Neural cell (in vitro differentiated cells): Measurements from ENCODE around the gene BRF1. TPM values are rescaled to one million over a fixed set of nuclear protein-coding genes. Genes with fewer than 3 reads are reported as not detected.

Source experiments
- H2AFZ ChIP-seq: fragments of 200-600, 300-800 bp; sonication (generic), shearing (Covaris generic); 2 replicates; pipeline ENCODE4 v1.6.0; 2014; ENCODE audit warnings: low read depth, mild to moderate bottlenecking, antibody characterized with exemption, low read length, moderate library complexity
- H3F3A ChIP-seq: fragments of 200-600 bp; shearing (Covaris generic); 2 replicates; pipeline ENCODE4 v1.6.1; 2016; ENCODE audit warnings: mild to moderate bottlenecking, moderate library complexity, mixed read lengths, antibody characterized with exemption, low read length; ENCODE audit not compliant: insufficient read depth, poor library complexity, severe bottlenecking
- H3K27ac ChIP-seq: fragments of 200-600, 300-800 bp; sonication (generic), shearing (Covaris generic); 2 replicates; pipeline ENCODE4 v1.5.1; 2014; ENCODE audit warnings: mild to moderate bottlenecking, low read length, moderate library complexity
- H3K27me3 ChIP-seq: fragments of 300-800, 200-600 bp; sonication (generic), shearing (Covaris generic); 2 replicates; pipeline ENCODE4 v1.6.0; 2014; ENCODE audit warnings: mild to moderate bottlenecking, low read depth, low read length, moderate library complexity; ENCODE audit not compliant: insufficient read depth
- H3K36me3 ChIP-seq: fragments of 300-800, 200-600 bp; sonication (generic), shearing (Covaris generic); 2 replicates; pipeline ENCODE4 v1.5.1; 2014; ENCODE audit warnings: mild to moderate bottlenecking, antibody characterized with exemption, low read length, moderate library complexity; ENCODE audit not compliant: insufficient read depth
- H3K4me2 ChIP-seq: fragments of 300-800, 200-600 bp; sonication (generic), shearing (Covaris generic); 2 replicates; pipeline ENCODE4 v1.6.0; 2014; ENCODE audit warnings: mild to moderate bottlenecking, low read length
- H3K4me3 ChIP-seq: fragments of 300-800, 200-600 bp; sonication (generic), shearing (Covaris generic); 2 replicates; pipeline ENCODE4 v1.5.1; 2014; ENCODE audit warnings: mild to moderate bottlenecking, low read length, moderate library complexity
- H3K79me2 ChIP-seq: fragments of 200-600 bp; shearing (Covaris generic); replicated peaks from 2 replicates; pipeline ENCODE4 v1.6.0; 2014; ENCODE audit warnings: mild to moderate bottlenecking, low read length, moderate library complexity; ENCODE audit not compliant: insufficient read depth
- H3K9ac ChIP-seq: fragments of 300-800, 200-600 bp; sonication (generic), shearing (Covaris generic); 2 replicates; pipeline ENCODE4 v1.6.1; 2016; ENCODE audit warnings: mild to moderate bottlenecking, low read length, mixed read lengths
- H3K9me2 ChIP-seq: fragments of 200-600 bp; shearing (Covaris generic); 2 replicates; pipeline ENCODE4 v1.6.1; 2016; ENCODE audit warnings: mild to moderate bottlenecking, low read length, mixed read lengths; ENCODE audit not compliant: insufficient read depth
- H3K9me3 ChIP-seq: fragments of 200-600, 300-800 bp; sonication (generic), shearing (Covaris generic); 2 replicates; pipeline ENCODE4 v1.6.1; 2016; ENCODE audit warnings: mild to moderate bottlenecking, mixed run types, low read length, moderate library complexity, mixed read lengths
- H4K20me1 ChIP-seq: fragments of 200-600 bp; shearing (Covaris generic); 2 replicates; pipeline ENCODE4 v1.6.1; 2016; ENCODE audit warnings: mild to moderate bottlenecking, mixed run types; ENCODE audit not compliant: insufficient read depth
- CTCF ChIP-seq: fragments of 450-650 bp; IDR thresholded peaks from 2 replicates; pipeline ENCODE4 v1.5.1; 2014; ENCODE audit warnings: antibody characterized with exemption, mild to moderate bottlenecking, moderate library complexity; ENCODE audit not compliant: poor library complexity, severe bottlenecking
- EP300 ChIP-seq: fragments of 450-650 bp; conservative IDR thresholded peaks from 2 replicates; pipeline ENCODE4 v1.6.1; 2014; ENCODE audit warnings: antibody characterized with exemption, mild to moderate bottlenecking, moderate library complexity; ENCODE audit not compliant: poor library complexity, severe bottlenecking
- EZH2 ChIP-seq: fragments of 200-600, 300-800 bp; shearing (Covaris generic), sonication (generic); IDR thresholded peaks from 2 replicates; pipeline ENCODE4 v1.6.1; 2014; ENCODE audit warnings: antibody characterized with exemption, low read length, borderline replicate concordance, mild to moderate bottlenecking; ENCODE audit not compliant: insufficient read depth, poor library complexity, severe bottlenecking
- MXI1 ChIP-seq: fragments of 450-650 bp; conservative IDR thresholded peaks from 2 replicates; pipeline ENCODE4 v1.6.1; 2014; ENCODE audit warnings: antibody characterized with exemption, mild to moderate bottlenecking; ENCODE audit not compliant: poor library complexity, severe bottlenecking
- POLR2AphosphoS5 ChIP-seq: IDR thresholded peaks from 2 replicates; pipeline ENCODE4 v1.6.1; 2012
- RAD21 ChIP-seq: fragments of 450-650 bp; conservative IDR thresholded peaks from 2 replicates; pipeline ENCODE4 v1.6.1; 2014; ENCODE audit warnings: antibody characterized with exemption, mild to moderate bottlenecking, moderate library complexity
- REST ChIP-seq: IDR thresholded peaks from 2 replicates; pipeline ENCODE4 v1.6.1; 2012; ENCODE audit warnings: borderline replicate concordance
- SMC3 ChIP-seq: fragments of 450-650 bp; conservative IDR thresholded peaks from 2 replicates; pipeline ENCODE4 v1.6.1; 2014; ENCODE audit warnings: antibody characterized with exemption, mild to moderate bottlenecking, moderate library complexity; ENCODE audit not compliant: poor library complexity
- TAF1 ChIP-seq: IDR thresholded peaks from 2 replicates; pipeline ENCODE4 v1.6.1; 2012; ENCODE audit warnings: low read depth
- polyA plus RNA-seq: library from polyadenylated mRNA; depleted of rRNA; stranded (reverse); fragments of >200 nt; gene quantifications from 2 replicates; pipeline ENCODE4 v1.2.3, GENCODE V29; 2014

The BRF1 gene
- polyA plus RNA-seq, 1 donor from 2014 or later, result 69.4 TPM

GRCh38 chr14:105340821-105341733 lies 40.3 kb upstream of the BRF1 start:
- H4K20me1 ChIP-seq, result no peaks in the 10 kb centered on the region
- no peak overlapping the region for H3K27ac ChIP-seq

More at GRCh38 chr14:105340821-105341733, 40.3 kb upstream of the BRF1 start:
- Histone ChIP-seq H3K9me2 (no peaks in the 10 kb centered on the region), H3K27me3 (no peaks in the 10 kb centered on the region), H3F3A (no peaks in the 10 kb centered on the region), H3K4me3 (no peak overlapping the region), H3K79me2 (peaks cover 22% of the 10 kb centered on the region), H3K9me3 (no peaks in the 10 kb centered on the region), H2AFZ (no peak overlapping the region), H3K36me3 (no peaks in the 10 kb centered on the region), H3K9ac (no peak overlapping the region), H3K4me2 (no peak overlapping the region)
- no peak for TF ChIP-seq RAD21
- no peak for TF ChIP-seq POLR2AphosphoS5
- no peak for TF ChIP-seq REST
- TF ChIP-seq TAF1, result no peak
- no peak for TF ChIP-seq EZH2
- no peak for TF ChIP-seq CTCF
- no peak for TF ChIP-seq SMC3
- no peak for TF ChIP-seq MXI1
- no peak for TF ChIP-seq EP300
